Activated B cell treated with CpG ODN at 0.5 μM for 24 hours (primary cell): ENCODE results near the gene SORCS1. TPM values are rescaled to one million over a fixed set of nuclear protein-coding genes. Genes with fewer than 3 reads are reported as not detected.

Source experiments
- ATAC-seq: fragments of 200-7000 bp; cut with Tn5 transposase; one replicate; pipeline ENCODE4 v1.10.0; 2021; ENCODE audit warnings: low read depth, mild to moderate bottlenecking, moderate library complexity
- CTCF ChIA-PET: fragments of 350-600 bp; sonication (Branson Sonifier 250); formaldehyde crosslinking; loops from one replicate; lab custom pipeline; 2021; ENCODE audit warnings: antibody characterized with exemption; lab: Charles Lee
- POLR2A ChIA-PET: fragments of 350-600 bp; sonication (Branson Sonifier 250); formaldehyde crosslinking; loops from one replicate; lab custom pipeline; 2021; ENCODE audit warnings: antibody characterized with exemption; lab: Charles Lee
- DNase-seq: peaks from one replicate; pipeline ENCODE4 v3.0.0; 2022
- H3K27ac Mint-ChIP-seq: one replicate; pipeline ENCODE4 v1.8.0; 2020; ENCODE audit warnings: mixed read lengths
- H3K27me3 Mint-ChIP-seq: one replicate; pipeline ENCODE4 v1.8.0; 2021; ENCODE audit warnings: mixed read lengths
- H3K36me3 Mint-ChIP-seq: one replicate; pipeline ENCODE4 v1.8.0; 2021; ENCODE audit warnings: low read depth, mixed read lengths
- H3K4me1 Mint-ChIP-seq: one replicate; pipeline ENCODE4 v1.8.0; 2021; ENCODE audit warnings: mixed read lengths
- H3K4me3 Mint-ChIP-seq: one replicate; pipeline ENCODE4 v1.8.0; 2020; ENCODE audit warnings: mild to moderate bottlenecking, mixed read lengths
- H3K9me3 Mint-ChIP-seq: one replicate; pipeline ENCODE4 v1.8.0; 2020; ENCODE audit warnings: mixed read lengths
- CTCF ChIP-seq: fragments of 200-600 bp; IDR thresholded peaks from one replicate; pipeline ENCODE4 v1.8.0; 2022; ENCODE audit warnings: antibody characterized with exemption, mild to moderate bottlenecking
- intact Hi-C: fragments of 100-400 bp; cut with micrococcal nuclease; formaldehyde crosslinking; loops from one replicate; pipeline ENCODE4 v1.15.1; 2024
- total RNA-seq: library from RNA; stranded (reverse); gene quantifications from 2 replicates; pipeline ENCODE4 v1.2.3, GENCODE V29; 2022

Gene SORCS1
- total RNA-seq, 1 donor from 2014 or later = not detected

GRCh38 chr10:106655636-106656035 lies 508.9 kb downstream of the SORCS1 start:
- Mint-ChIP-seq H3K4me3 (no peak overlapping the region), H3K27me3 (no peaks in the 10 kb centered on the region), H3K9me3 (no peaks in the 10 kb centered on the region), H3K4me1 (no peaks in the 10 kb centered on the region), H3K36me3 (no peaks in the 10 kb centered on the region), H3K27ac (no peak overlapping the region)
- ChIA-PET CTCF (no interaction called here), POLR2A (no interaction called here)
- TF ChIP-seq CTCF = no peak
- intact Hi-C loops = no loop called here
- no peak for ATAC-seq
- no peak for DNase-seq

GRCh38 chr10:106655165-106655564 lies 509.3 kb downstream of the SORCS1 start:
- CTCF ChIA-PET = no interaction called here
- Mint-ChIP-seq H3K27me3 (no peaks in the 10 kb centered on the region), H3K9me3 (no peaks in the 10 kb centered on the region), H3K4me1 (no peaks in the 10 kb centered on the region), H3K4me3 (no peak overlapping the region), H3K27ac (no peak overlapping the region), H3K36me3 (no peaks in the 10 kb centered on the region)
- no peak for ATAC-seq
- TF ChIP-seq CTCF = no peak
- POLR2A ChIA-PET = no interaction called here
- DNase-seq = no peak
- intact Hi-C loops = no loop called here

GRCh38 chr10:106652279-106652678 lies 512.2 kb downstream of the SORCS1 start:
- H3K9me3 Mint-ChIP-seq = no peaks in the 10 kb centered on the region
- no peak for TF ChIP-seq CTCF
- H3K27ac Mint-ChIP-seq = no peak overlapping the region
- H3K4me1 Mint-ChIP-seq = no peaks in the 10 kb centered on the region
- no peaks in the 10 kb centered on the region for H3K36me3 Mint-ChIP-seq
- H3K27me3 Mint-ChIP-seq = no peaks in the 10 kb centered on the region
- ATAC-seq (no peak), DNase-seq (no peak)
- ChIA-PET CTCF (no interaction called here), POLR2A (no interaction called here)
- intact Hi-C loops = no loop called here
- H3K4me3 Mint-ChIP-seq = no peak overlapping the region

- no peak for TF ChIP-seq CTCF
- no peak overlapping the region for H3K27ac Mint-ChIP-seq
- no peaks in the 10 kb centered on the region for H3K27me3 Mint-ChIP-seq
- ATAC-seq (no peak), DNase-seq (no peak)
- CTCF ChIA-PET = no interaction called here
- no peaks in the 10 kb centered on the region for H3K4me1 Mint-ChIP-seq
- POLR2A ChIA-PET = no interaction called here
- H3K36me3 Mint-ChIP-seq = no peaks in the 10 kb centered on the region
- no peaks in the 10 kb centered on the region for H3K9me3 Mint-ChIP-seq
- intact Hi-C loops = no loop called here
- no peak overlapping the region for H3K4me3 Mint-ChIP-seq
Measured at GRCh38 chr10:106648534-106649481, 515.7 kb downstream of the SORCS1 start.

- no peak overlapping the region for H3K4me3 Mint-ChIP-seq
- no peaks in the 10 kb centered on the region for H3K4me1 Mint-ChIP-seq
- intact Hi-C loops = no loop called here
- DNase-seq (no peak), ATAC-seq (no peak)
- TF ChIP-seq CTCF = no peak
- no peaks in the 10 kb centered on the region for H3K36me3 Mint-ChIP-seq
- POLR2A ChIA-PET = no interaction called here
- no peaks in the 10 kb centered on the region for H3K9me3 Mint-ChIP-seq
- CTCF ChIA-PET = no interaction called here
- H3K27me3 Mint-ChIP-seq = no peaks in the 10 kb centered on the region
- no peak overlapping the region for H3K27ac Mint-ChIP-seq
Measured at GRCh38 chr10:106643473-106643872, 521.0 kb downstream of the SORCS1 start.
